NCI-H526 (cell line): ENCODE data around the gene FAM187B.

ENCODE experiments used
- DNase-seq, 2 experiments: peaks; one replicate each; lab custom pipeline; 2025; lab: John Stamatoyannopoulos, UW

The FAM187B gene

DNA sequence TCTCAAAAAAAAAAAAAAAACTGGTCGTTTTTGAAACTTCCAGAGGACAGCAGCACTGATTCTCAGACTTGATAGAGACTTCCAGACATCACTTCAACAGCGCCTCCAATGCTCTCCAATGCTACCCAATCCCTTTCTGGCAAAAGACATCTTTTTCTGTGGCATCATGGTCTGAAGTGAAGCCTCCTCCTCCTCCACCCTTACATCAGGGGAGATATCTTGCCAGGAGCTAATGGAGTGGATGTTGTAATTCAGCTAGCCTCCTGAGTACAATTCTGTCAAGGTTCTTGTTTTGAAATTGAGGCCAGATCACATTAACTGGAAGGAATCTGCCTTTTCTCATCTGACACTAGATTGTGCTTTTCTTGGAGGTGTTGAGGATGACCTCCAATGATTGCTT is 49.8 kb downstream of the FAM187B start:
- DNase-seq: no peak

- DNase-seq: no peak
Measured at GRCh38 chr19:35177377-35178274, 50.9 kb downstream of the FAM187B start.

DNA sequence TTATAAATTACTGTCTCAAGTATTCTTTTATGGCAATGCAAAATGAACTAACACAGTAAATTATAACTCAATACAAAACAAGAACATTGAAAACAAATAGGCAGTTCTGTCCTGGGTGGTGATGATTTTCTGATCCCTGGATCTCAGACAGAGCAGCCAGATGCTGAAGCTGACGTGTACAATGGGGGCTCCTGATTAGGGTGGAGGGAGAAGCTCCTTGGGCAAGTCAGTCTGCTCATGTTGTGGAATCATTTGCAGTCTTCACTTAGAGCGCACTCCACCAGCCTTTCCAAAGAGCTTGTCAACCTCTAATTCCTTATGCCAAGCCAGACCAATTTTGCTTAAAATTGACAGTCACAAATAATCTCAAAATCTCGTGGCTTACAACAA is 52.4 kb downstream of the FAM187B start:
- no peak for DNase-seq
